Measurements from ENCODE around the gene IGSF8. TPM values are rescaled to one million over a fixed set of nuclear protein-coding genes. Genes with fewer than 3 reads are reported as not detected.
"Not testable (repeated sequence)": the region's sequence is repeated elsewhere in the genome, so short reads cannot be mapped to it uniquely, and the experiment has no call there.

Gene IGSF8
- total RNA-seq, 2 donors from 2014 or later: 16.0 to 17.4 TPM

DNA sequence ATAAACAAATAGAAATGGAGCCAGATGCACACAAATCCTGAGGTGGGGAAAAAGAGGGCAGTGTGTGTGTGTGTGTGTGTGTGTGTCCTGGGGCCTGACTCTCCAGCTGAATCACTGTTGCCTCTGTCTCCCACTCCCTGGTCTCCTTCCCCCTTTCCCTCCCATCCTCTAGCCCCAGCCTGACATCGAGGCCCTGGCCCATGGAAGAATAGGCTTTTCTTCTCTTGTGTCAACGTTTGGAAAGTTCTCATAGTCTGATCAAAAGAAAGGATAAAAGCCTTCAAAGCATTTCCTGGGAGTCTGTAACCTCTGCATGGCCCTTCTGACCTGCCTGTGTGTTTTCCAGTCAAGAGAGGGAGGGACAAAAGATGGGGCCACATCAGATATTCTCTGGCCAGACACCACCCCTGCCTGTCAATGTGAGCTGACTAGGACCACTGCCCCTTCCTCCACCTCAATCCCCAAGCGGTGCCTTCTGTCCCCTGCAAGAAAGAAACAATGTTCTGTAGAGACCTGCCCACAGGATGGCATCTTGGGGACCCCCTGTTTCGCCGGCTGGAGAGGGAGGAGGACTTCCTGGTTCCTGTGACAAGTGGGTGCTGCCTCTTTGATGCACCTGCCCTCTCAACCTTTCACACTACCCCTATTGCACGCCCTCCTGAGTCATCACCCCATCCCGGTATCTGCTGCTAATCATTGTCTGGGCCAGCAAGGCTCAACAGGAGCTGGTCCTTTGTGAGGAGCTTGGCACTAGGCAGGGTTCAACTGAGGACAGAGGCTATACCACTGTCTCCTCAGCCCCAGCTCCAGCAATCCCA, 44.7 kb downstream of the IGSF8 start:
- intact Hi-C loops (cut with DNase I): no loop called here
- no peak for DNase-seq (ENCODE audit: low spot score)

DNA sequence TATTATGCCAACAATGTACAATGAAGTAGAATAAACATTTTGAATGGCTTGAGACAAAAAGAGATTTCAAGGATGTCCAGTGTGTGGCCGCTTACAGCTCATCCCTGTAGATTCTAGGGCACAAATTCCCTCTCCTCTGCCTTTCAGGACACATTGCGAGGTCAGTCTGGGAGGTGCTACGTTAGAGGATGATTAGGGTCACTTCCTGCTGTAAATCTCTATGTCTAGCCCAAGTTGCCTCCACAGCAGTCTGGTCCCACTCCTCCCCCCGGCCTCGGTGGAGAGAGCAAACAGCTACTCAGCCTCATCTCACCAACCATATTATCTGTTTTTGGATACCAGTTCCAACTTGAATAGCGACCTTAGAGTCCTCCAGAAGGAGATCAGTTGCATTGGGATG, 45.5 kb downstream of the IGSF8 start:
- intact Hi-C loops (cut with DNase I): no loop called here
- no peak for DNase-seq (ENCODE audit: low spot score)

DNA sequence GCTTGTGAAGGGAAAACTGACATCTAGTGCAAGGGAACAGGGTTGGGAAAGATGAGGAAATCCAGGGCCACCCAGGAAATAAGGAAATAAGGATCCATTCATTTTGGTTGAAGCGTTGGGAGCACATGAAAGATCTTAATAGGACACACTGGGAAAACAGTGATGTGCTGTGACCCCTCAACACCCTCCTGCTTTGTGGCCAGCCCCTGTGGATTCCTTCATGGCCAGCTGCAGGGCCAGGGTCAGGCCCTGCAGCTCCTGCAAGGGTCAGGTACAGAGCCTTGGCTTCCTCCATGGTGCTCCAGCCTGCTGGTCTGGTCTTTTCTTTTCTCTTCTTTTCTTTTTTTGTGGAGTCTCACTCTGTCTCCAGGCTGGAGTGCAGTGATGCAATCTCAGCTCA, 47.8 kb downstream of the IGSF8 start:
- intact Hi-C loops (cut with DNase I): no loop called here
- no peak for DNase-seq (ENCODE audit: low spot score)

DNA sequence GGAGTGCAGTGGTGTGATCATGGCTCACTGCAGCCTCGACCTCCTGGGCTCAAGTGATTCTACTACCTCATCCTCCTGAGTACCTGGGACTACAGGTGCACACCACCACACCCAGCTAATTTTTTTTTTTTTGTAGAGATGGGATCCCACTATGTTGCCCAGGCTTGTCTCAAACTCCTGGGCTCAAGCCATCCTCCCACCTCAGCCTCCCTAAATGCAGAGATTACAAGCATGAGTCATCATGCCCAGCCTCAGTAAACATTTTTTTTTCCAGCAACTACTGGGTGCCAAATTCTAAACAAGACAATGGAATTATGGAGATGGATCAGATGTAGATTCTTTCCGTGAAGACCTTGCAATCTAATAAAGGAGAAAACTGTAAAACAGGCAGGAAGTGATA, 48.2 kb downstream of the IGSF8 start:
- intact Hi-C loops (cut with DNase I); DNase-seq (ENCODE audit: low spot score): not testable (repeated sequence)

DNA sequence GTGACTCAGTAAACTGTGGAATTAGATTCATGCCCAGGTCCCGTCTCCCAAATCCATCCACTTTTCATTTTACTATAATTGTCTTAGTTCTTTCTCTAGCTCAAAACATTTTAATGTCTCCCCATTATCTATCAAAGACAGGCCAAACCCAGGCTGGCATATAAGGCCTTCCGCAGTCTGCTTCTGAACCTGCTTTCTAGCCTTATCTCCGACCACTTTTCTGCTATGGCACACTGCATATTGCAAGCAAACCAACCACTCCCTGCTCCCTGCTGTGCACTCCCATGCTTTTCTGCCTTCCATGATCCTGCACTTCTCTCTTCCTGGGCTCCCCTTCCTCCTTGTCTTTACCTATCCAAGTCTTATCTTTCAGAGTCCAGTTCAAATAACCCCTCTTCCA, 49.3 kb downstream of the IGSF8 start:
- intact Hi-C loops (cut with DNase I): no loop called here
- DNase-seq (ENCODE audit: low spot score): no peak

DNA sequence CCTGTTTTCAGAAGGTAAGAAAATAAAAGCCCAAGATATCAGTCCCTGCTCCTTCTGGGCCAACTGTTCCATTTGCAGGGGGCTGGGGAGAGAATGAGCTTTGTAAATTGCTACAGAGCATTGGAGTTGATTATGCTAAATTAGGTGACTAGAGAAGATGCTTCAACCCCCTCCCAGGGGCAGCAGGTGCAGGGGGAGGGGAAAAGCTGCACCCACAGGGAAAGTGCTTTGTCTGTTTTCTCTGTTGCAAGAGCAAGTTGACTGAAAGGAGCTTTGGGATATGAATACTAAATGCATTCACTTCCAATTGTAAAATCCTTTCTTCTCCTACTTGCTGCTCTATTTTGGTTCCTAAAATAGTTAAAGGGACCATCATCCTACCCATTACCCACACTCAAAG, 50.1 kb downstream of the IGSF8 start:
- DNase-seq (ENCODE audit: low spot score): no peak
- intact Hi-C loops (cut with DNase I): no loop called here

DNA sequence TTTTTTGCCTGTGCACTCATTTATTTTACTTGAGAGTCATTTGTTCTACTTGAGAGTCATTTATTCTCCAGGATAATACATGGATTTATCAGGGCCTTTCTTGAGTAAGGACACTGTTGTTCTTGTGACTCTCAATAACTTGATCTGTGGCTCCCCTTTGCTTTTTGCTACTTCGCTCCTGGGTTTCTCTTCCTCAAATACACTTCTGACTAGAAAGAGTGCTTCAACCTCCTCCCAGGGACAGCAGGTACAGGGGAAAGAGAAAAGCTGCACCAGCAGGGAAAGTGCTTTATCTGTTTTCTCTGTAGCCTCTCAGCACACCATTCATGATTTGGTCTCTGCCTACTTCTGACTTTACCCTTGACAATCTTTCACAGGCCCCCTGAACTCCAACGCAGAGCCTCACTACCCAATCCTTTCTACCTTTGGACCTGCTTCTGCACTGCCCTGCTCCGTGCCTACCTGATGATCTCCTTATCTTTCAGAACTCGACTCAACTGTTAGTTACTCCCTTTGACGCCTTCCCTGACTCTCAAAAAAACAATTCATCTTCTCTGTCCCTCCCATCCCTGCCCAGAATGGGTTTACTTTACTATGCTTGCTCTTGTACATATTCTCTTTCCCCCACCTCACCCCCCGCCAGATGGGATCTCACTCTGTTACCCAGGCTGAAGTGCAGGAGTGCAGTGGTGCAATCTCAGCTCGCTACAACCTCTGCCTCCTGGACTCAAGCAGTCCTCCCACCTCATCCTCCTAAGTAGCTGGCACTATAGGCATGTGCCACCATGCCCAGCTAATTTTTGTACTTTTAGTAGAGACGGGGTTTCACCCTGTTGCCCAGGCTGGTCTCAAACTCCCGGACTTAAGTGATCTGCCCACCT, 51.1 kb downstream of the IGSF8 start:
- intact Hi-C loops (cut with DNase I): no loop called here

DNA sequence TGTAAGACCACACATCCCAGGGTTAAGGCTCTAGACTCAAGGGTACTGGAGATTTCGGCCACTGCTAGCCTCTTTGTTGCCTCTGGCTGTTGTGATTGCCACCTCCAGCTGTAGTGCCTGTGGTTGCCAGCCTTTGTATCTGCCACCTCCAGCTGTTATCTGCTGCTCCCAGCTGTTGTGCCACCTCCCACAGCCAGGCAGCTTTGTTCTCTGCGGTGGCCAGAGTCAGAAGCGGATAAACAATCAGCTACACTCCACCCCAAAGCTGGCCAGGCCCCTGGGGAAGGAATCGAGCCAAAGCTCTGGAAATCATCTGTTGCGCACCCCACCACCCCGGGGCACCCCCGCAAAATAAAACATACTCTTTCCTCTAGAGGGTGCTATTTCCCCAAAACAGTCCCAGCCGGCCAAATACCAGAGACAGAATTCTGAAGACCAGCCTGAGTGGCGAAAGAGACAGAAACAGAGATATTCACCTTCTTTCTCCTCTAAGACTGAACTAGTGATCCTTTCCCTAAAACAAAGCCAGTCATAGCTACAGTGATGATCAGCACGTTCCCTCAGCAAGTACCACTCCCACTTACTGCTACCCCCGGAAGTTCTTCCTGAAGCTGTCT, 51.8 kb downstream of the IGSF8 start:
- intact Hi-C loops (cut with DNase I): no loop called here
- DNase-seq (ENCODE audit: low spot score): no peak

More for the DNA sequence above, 51.1 kb downstream of the IGSF8 start:
- no peak for DNase-seq (ENCODE audit: low spot score)

DNA sequence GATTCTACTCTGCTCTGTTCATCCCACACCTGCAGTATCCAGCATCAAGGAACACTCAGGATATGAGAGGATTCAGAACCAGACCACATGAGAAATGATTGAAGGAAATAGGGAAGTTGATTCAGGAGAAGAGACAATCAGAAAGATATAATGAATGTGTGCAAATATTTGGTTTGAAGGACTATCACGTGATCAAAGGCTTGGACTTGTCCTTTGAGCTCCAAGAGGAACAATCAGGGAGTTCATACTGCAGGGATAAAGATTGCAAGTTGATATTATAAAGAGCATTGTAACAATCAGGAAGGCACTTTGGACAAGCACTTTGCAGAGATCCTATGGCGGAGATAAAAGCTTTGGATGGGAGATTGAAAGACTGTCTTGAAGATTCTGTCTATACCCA, 52.8 kb downstream of the IGSF8 start:
- no peak for DNase-seq (ENCODE audit: low spot score)

DNA sequence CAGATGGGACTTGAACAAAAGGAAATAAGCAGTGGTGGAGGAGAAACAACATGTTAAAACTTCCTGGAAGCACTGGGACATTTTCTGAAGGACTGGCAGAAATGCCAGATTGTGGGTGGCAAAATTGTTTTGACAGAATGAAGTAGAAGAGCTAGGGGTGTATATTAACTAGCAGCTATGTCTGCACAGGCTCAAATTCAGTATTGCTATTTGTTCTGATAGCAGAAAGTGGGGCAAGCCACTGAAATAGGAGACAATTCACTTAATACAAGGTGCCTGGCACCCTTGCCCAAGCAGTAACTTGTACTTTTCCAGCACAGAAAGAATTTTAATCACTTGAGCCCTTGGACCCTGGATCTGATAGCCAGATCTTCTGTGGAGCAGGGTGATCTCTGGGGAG, 54.9 kb downstream of the IGSF8 start:
- intact Hi-C loops (cut with DNase I): no loop called here

More for the DNA sequence above, 52.8 kb downstream of the IGSF8 start:
- intact Hi-C loops (cut with DNase I): no loop called here

More for the DNA sequence above, 54.9 kb downstream of the IGSF8 start:
- no peak for DNase-seq (ENCODE audit: low spot score)

Other genes with a start within 250 kb of the IGSF8 start
- gene VSIG8, start 236.0 kb downstream of the IGSF8 start, total RNA-seq: under 1 TPM in 1 of 2 donors, not detected in 1; 0.19 TPM
- gene CFAP45, start 198.5 kb downstream of the IGSF8 start, total RNA-seq: 1 to 10 TPM; 1.2 to 2.2 TPM
- 100 to 1,000 TPM; 237 to 244 TPM for gene TAGLN2, start 173.1 kb downstream of the IGSF8 start, total RNA-seq
- under 1 TPM; 0.10 to 0.42 TPM for gene IGSF9, start 153.0 kb downstream of the IGSF8 start, total RNA-seq
- gene SLAMF9, start 144.4 kb downstream of the IGSF8 start, total RNA-seq: under 1 TPM in 1 of 2 donors, not detected in 1; 0.38 TPM
- gene PIGM, start 66.6 kb downstream of the IGSF8 start, total RNA-seq: 1 to 10 TPM; 5.5 to 6.3 TPM
- gene KCNJ10, start 28.5 kb downstream of the IGSF8 start, total RNA-seq: under 1 TPM in 1 of 2 donors, not detected in 1; 0.19 TPM
- gene KCNJ9, start 17.1 kb downstream of the IGSF8 start, total RNA-seq: not detected
- 10 to 100 TPM in 1 of 2 donors, 1 to 10 TPM in 1; 4.1 to 10.8 TPM for gene ATP1A2, start 17.1 kb upstream of the IGSF8 start, total RNA-seq
- gene ATP1A4, start 53.0 kb upstream of the IGSF8 start, total RNA-seq: not detected
- gene CASQ1, start 92.0 kb upstream of the IGSF8 start, total RNA-seq: 10 to 100 TPM in 1 of 2 donors, 1 to 10 TPM in 1; 4.5 to 10.4 TPM
- 100 to 1,000 TPM; 299 to 410 TPM for gene PEA15, start 106.8 kb upstream of the IGSF8 start, total RNA-seq
- gene DCAF8, start 163.9 kb upstream of the IGSF8 start, total RNA-seq: 10 to 100 TPM; 95.3 to 95.5 TPM
- 10 to 100 TPM; 54.0 to 60.0 TPM for gene PEX19, start 186.5 kb upstream of the IGSF8 start, total RNA-seq
- gene COPA, start 244.6 kb upstream of the IGSF8 start, total RNA-seq: 100 to 1,000 TPM; 165 to 172 TPM
- gene NCSTN, start 244.8 kb upstream of the IGSF8 start, total RNA-seq: 10 to 100 TPM; 57.3 to 78.9 TPM

Measured in posterior vena cava (tissue), 2 donors.